Right lobe of liver (tissue), 6 donors: ENCODE results near the gene BCAR3. TPM values are rescaled to one million over a fixed set of nuclear protein-coding genes. Genes with fewer than 3 reads are reported as not detected.

Source experiments
- ATAC-seq, 4 donors: fragments of 200-7000 bp; cut with Tn5 transposase; one replicate each; pipeline ENCODE4 v1.9.1; 2020; ENCODE audit warnings: mild to moderate bottlenecking in 4 of 4, moderate library complexity in 4 of 4
- DNase-seq, 3 donors: peaks; one replicate each; pipeline ENCODE4 v3.0.0-alpha.2; 2020
- H3K27ac ChIP-seq, 3 donors: fragments of 200-600 bp; one replicate each; pipeline ENCODE4 v1.8.0; 2022
- H3K27me3 ChIP-seq, 2 donors: fragments of 200-600 bp; one replicate each; pipeline ENCODE4 v1.8.0; 2022
- H3K36me3 ChIP-seq, 4 donors: fragments of 200-600 bp; sonication (generic) in 1 of 4; one replicate each; pipeline versions ENCODE4 v1.5.1 to v1.8.0; 2017 to 2022; ENCODE audit warnings: control low read depth in 1 of 4
- H3K4me1 ChIP-seq, 4 donors: fragments of 200-600 bp; sonication (generic) in 1 of 4; one replicate each; pipeline versions ENCODE4 v1.5.1 to v1.8.0; 2017 to 2022; ENCODE audit warnings: control low read depth in 1 of 4
- H3K4me3 ChIP-seq, 3 donors: fragments of 200-600 bp; one replicate each; pipeline ENCODE4 v1.8.0; 2022
- H3K9me3 ChIP-seq, 4 donors: fragments of 200-600 bp; sonication (generic) in 1 of 4; one replicate each; pipeline versions ENCODE4 v1.5.1 to v1.8.0; 2017 to 2022; ENCODE audit warnings: control low read depth in 1 of 4
- POLR2A ChIP-seq: fragments of 450-650 bp; IDR thresholded peaks from one replicate; pipeline ENCODE4 v1.6.1; 2017; ENCODE audit warnings: antibody characterized with exemption, mild to moderate bottlenecking
- WGBS: methylation state at CpG from one replicate; pipeline ENCODE4 v1.1.6; 2018; ENCODE audit warnings: low coverage, low lambda C conversion rate; ENCODE audit not compliant: insufficient coverage; ENCODE audit errors: missing lambda C conversion rate; 5-methylcytosine and 5-hydroxymethylcytosine counted together
- intact Hi-C, 2 donors: fragments of 100-400 bp; cut with DNase I; formaldehyde crosslinking; loops; one replicate each; pipeline versions ENCODE4 v1.11.2 to v1.14.1; 2022
- total RNA-seq, 6 experiments: library from RNA; depleted of rRNA in 2 of 6; stranded (reverse); fragments of >200 nt in 2 of 6; fragmentation: NEBNext Ultra II Directional in 3 of 6; extraction: Animal tissue kit (Norgen Biotek cat#: 25700) in 3 of 6; gene quantifications; one replicate each; pipeline versions ENCODE4 v1.1.0 to v1.2.4, GENCODE V29; 2016 to 2023
- TF ChIP-seq, protein P1 (sequence below), 4 donors: fragments of 200-600 bp in 3 of 4; fragments of 450-650 bp in 1 of 4; IDR thresholded peaks; one replicate each; pipeline versions ENCODE4 v1.5.1 to v1.8.0; 2016 to 2022; ENCODE audit warnings: antibody characterized with exemption in 4 of 4, mild to moderate bottlenecking in 2 of 4
- donor health status: DM: no; HTN: yes; CAD: no.
- donor health status: DM: no; HTN: no; CAD: no.
- donor health status: DM: no; HTN: no; CAD: no.
- donor health status: DM: no; HTN: yes; CAD: no.
- donor health status: DM: no; HTN: yes; CAD: no.

Gene BCAR3
- total RNA-seq, 6 experiments from 2014 or later, result 7.6 to 19.8 (median 12.9) TPM

DNA sequence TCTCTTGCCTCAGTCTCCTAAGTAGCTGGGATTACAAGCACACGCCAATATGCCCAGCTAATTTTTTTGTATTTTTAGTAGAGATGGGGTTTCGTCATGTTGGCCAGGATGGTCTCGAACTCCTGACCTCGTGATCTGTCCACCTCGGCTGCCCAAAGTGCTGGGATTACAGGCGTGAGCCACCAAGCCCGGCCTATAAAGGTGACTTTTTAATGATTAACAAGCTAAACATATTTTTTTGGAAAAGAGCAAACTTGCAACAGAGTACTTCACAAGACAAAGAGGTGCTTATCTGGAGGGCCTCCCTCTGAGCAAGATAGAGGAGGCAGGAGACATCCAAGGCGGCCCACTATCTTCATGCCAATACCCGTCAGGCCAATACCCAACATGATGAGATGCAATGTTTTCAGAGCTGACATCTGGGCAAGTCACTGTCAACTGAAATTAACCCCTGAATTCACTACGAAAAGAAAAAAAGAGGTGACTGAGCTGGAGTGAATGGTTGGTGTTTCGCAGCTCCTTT is 10.5 kb downstream of the BCAR3 start:
- H3K4me3 ChIP-seq, result no peak overlapping the region
- intact Hi-C loops, result no loop called here
- TF ChIP-seq, protein P1, sequence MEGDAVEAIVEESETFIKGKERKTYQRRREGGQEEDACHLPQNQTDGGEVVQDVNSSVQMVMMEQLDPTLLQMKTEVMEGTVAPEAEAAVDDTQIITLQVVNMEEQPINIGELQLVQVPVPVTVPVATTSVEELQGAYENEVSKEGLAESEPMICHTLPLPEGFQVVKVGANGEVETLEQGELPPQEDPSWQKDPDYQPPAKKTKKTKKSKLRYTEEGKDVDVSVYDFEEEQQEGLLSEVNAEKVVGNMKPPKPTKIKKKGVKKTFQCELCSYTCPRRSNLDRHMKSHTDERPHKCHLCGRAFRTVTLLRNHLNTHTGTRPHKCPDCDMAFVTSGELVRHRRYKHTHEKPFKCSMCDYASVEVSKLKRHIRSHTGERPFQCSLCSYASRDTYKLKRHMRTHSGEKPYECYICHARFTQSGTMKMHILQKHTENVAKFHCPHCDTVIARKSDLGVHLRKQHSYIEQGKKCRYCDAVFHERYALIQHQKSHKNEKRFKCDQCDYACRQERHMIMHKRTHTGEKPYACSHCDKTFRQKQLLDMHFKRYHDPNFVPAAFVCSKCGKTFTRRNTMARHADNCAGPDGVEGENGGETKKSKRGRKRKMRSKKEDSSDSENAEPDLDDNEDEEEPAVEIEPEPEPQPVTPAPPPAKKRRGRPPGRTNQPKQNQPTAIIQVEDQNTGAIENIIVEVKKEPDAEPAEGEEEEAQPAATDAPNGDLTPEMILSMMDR (IDR thresholded peaks at IDR 0.05), result no peak
- no peak for TF ChIP-seq POLR2A
- H3K36me3 ChIP-seq, result no peaks in the 10 kb centered on the region
- ATAC-seq (no peak), DNase-seq (no peak)
- WGBS, result 84% methylated on average over 8 of the region's 11 CpGs
- peaks cover 0 to 8% (median 0%) of the 10 kb centered on the region in 4 donors for H3K4me1 ChIP-seq
- no peaks in the 10 kb centered on the region for H3K9me3 ChIP-seq
- no peaks in the 10 kb centered on the region for H3K27me3 ChIP-seq
- H3K27ac ChIP-seq, result no peak overlapping the region

DNA sequence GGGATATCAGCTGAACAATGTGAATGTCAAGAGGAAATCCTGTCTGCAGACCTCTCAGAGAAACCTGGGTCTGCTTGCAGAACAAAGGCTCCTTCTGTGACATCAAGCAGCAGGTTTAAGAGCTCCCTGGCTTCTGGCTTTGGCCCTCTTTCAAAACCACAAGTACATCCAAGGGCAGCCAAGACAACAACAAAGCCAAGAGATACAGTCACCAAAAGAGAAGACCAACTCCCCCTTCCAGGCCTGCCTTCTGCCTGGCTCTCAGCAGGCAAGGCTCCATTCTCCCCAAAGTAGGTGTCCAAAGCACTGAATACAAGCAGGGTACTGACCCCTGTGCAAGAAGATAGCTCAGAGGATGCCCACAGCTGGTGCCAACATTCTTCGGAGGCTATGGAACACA is 11.5 kb downstream of the BCAR3 start:
- intact Hi-C loops, result no loop called here
- Histone ChIP-seq H3K4me1 (peaks cover 0 to 8% (median 0%) of the 10 kb centered on the region in 4 donors), H3K36me3 (no peaks in the 10 kb centered on the region), H3K27me3 (no peaks in the 10 kb centered on the region), H3K4me3 (no peak overlapping the region), H3K27ac (no peak overlapping the region), H3K9me3 (no peaks in the 10 kb centered on the region)
- DNase-seq (no peak), ATAC-seq (peak in 1 of 4 donors; percentile 29)
- no peak for TF ChIP-seq POLR2A
- TF ChIP-seq, protein P1 (IDR thresholded peaks at IDR 0.05), result no peak
- 80% methylated on average over 1 of the region's 1 CpG for WGBS

DNA sequence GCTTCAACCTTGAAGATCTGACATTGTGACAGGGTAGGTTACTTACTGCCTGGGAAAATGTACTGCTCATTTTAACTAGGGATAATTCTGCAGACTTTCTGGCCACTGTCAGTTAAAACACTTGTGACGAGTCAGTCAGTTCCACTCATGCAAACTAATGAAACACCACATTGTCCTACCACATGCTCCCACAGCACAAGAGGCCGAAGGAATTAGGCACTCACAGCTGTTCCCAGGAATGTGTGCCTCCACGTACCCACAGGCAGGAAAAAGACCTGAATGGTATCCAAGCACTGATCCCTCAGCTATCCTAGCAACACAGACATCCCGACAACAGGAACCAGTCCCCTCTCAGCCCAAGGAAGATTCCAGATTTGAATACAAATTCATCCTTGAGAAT is 12.3 kb downstream of the BCAR3 start:
- no peaks in the 10 kb centered on the region for H3K36me3 ChIP-seq
- no peak for DNase-seq
- no peak for TF ChIP-seq POLR2A
- TF ChIP-seq, protein P1 (IDR thresholded peaks at IDR 0.05), result no peak
- H3K27me3 ChIP-seq, result no peaks in the 10 kb centered on the region
- H3K27ac ChIP-seq, result no peak overlapping the region
- H3K4me1 ChIP-seq, result peaks cover 0 to 8% (median 0%) of the 10 kb centered on the region in 4 donors
- intact Hi-C loops, result no loop called here
- no peak overlapping the region for H3K4me3 ChIP-seq
- ATAC-seq, result no peak
- H3K9me3 ChIP-seq, result no peaks in the 10 kb centered on the region
- 62% methylated on average over 4 of the region's 4 CpGs for WGBS

DNA sequence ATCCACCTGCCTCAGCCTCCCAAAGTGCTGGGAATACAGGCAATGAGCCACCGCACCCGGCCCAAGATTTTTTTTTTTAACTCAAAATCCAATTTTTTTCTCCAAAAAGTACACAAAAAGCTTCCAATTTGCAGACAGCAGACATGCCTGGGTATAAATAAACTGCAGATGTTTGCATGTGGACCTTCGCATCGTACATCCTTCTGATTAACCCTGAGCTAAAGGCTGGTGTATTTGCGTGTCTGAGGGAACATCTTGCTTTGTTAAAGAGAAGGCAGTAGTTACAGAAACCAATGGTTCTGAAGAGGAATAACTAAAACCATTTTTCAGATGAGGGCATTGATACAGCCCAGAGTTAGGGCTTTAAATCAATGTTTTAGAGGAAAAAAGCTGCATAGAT is 12.7 kb downstream of the BCAR3 start:
- H3K27me3 ChIP-seq, result no peaks in the 10 kb centered on the region
- H3K9me3 ChIP-seq, result no peaks in the 10 kb centered on the region
- no peak overlapping the region for H3K27ac ChIP-seq
- intact Hi-C loops, result no loop called here
- no peak overlapping the region for H3K4me3 ChIP-seq
- TF ChIP-seq, protein P1 (IDR thresholded peaks at IDR 0.05), result no peak
- no peak for TF ChIP-seq POLR2A
- ATAC-seq, result no peak
- H3K4me1 ChIP-seq, result peaks cover 0 to 8% (median 0%) of the 10 kb centered on the region in 4 donors
- DNase-seq, result no peak
- 98% methylated on average over 4 of the region's 5 CpGs for WGBS
- no peaks in the 10 kb centered on the region for H3K36me3 ChIP-seq

DNA sequence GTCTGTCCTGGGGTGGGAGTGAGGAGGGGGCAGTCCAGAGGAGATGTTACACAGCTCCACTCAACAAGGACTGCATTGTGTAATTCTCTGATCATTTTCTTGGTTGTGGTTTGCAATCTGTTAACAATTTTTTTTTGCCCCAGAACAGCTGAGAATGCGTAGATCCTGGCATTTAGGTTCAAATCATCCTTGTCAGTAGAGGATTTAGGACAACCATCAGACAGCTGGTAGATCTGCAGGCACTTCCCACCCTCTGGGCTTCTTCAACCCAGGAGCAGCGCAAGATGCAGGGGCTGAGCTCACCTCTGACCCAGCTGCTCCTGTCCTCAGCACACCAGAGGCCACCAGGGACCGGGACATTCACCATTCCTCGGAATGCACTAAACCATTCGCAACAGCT is 13.5 kb downstream of the BCAR3 start:
- intact Hi-C loops, result no loop called here

More for the DNA sequence above, 13.5 kb downstream of the BCAR3 start:
- 96% methylated on average over 4 of the region's 5 CpGs for WGBS
- H3K4me1 ChIP-seq, result peaks cover 0 to 13% (median 0%) of the 10 kb centered on the region in 4 donors
- H3K27me3 ChIP-seq, result no peaks in the 10 kb centered on the region
- DNase-seq, result no peak
- TF ChIP-seq, protein P1 (IDR thresholded peaks at IDR 0.05), result no peak
- no peak for TF ChIP-seq POLR2A
- no peak overlapping the region for H3K4me3 ChIP-seq
- no peaks in the 10 kb centered on the region for H3K9me3 ChIP-seq
- no peak overlapping the region for H3K27ac ChIP-seq
- H3K36me3 ChIP-seq, result no peaks in the 10 kb centered on the region
- ATAC-seq, result no peak
